ENCODE results near the gene TRAPPC5.

TRAPPC5 gene

GRCh38 chr19:7646426-7646700 lies 34.3 kb upstream of the TRAPPC5 start:
- no peak for DNase-seq

GRCh38 chr19:7647156-7647555 lies 33.5 kb upstream of the TRAPPC5 start:
- DNase-seq: no peak

GRCh38 chr19:7648265-7649014 lies 32.2 kb upstream of the TRAPPC5 start:
- DNase-seq: peak; percentile 56

GRCh38 chr19:7650148-7650547 lies 30.5 kb upstream of the TRAPPC5 start:
- DNase-seq: no peak

GRCh38 chr19:7652061-7652641 lies 28.5 kb upstream of the TRAPPC5 start:
- peak; percentile 91 for DNase-seq

- no peak for DNase-seq
These were observed 26.2 kb upstream of the TRAPPC5 start for GRCh38 chr19:7654401-7654800.

GRCh38 chr19:7655581-7655980 lies 25.1 kb upstream of the TRAPPC5 start:
- DNase-seq: no peak

- DNase-seq: peak; percentile 60
These were observed 23.4 kb upstream of the TRAPPC5 start for GRCh38 chr19:7657131-7657751.

GRCh38 chr19:7658219-7658686 lies 22.4 kb upstream of the TRAPPC5 start:
- DNase-seq: peak; percentile 23

- DNase-seq: no peak
These were observed 18.7 kb upstream of the TRAPPC5 start for GRCh38 chr19:7661744-7662538.

- DNase-seq: no peak
These were observed 18.0 kb upstream of the TRAPPC5 start for GRCh38 chr19:7662657-7663056.

- DNase-seq: no peak
These were observed 16.9 kb upstream of the TRAPPC5 start for GRCh38 chr19:7663706-7664105.

GRCh38 chr19:7665076-7665475 lies 15.6 kb upstream of the TRAPPC5 start:
- DNase-seq: no peak

- DNase-seq: no peak
These were observed 11.8 kb upstream of the TRAPPC5 start, which contains the start of gene RETN for GRCh38 chr19:7668842-7669241. Gene RETN, plus strand, starts transcription at chr19:7669049. Its CDS starts 278 bp downstream, at chr19:7669327.

GRCh38 chr19:7669641-7670040 lies 11.0 kb upstream of the TRAPPC5 start:
- DNase-seq: no peak

GRCh38 chr19:7670150-7670783 lies 10.4 kb upstream of the TRAPPC5 start:
- peak; percentile 35 for DNase-seq

- no peak for DNase-seq
These were observed 9.8 kb upstream of the TRAPPC5 start for GRCh38 chr19:7670790-7671189.

- DNase-seq: no peak
These were observed 8.1 kb upstream of the TRAPPC5 start for GRCh38 chr19:7672522-7672921.

- peak; percentile 93 for DNase-seq
These were observed 6.3 kb upstream of the TRAPPC5 start for GRCh38 chr19:7674010-7675005.

- peak; percentile 61 for DNase-seq
These were observed 4.3 kb upstream of the TRAPPC5 start for GRCh38 chr19:7676376-7676775.

- DNase-seq: peak; percentile 37
These were observed 3.8 kb upstream of the TRAPPC5 start, which contains the start of gene MCEMP1 for GRCh38 chr19:7676854-7677253. Gene MCEMP1, plus strand, starts transcription at chr19:7677090. Its CDS starts 31 bp downstream, at chr19:7677121.

All from hematopoietic multipotent progenitor cell treated with erythropoietin and hydrocortisone succinate and interleukin-3 and kit ligand, for 6 days (in vitro differentiated cells).